B cell (primary cell): Measurements from ENCODE around the gene MED22. TPM values are rescaled to one million over a fixed set of nuclear protein-coding genes. Genes with fewer than 3 reads are reported as not detected.
A peak's percentile ranks its signal among the peaks of the same experiment; 100 is the strongest.

Experiments
- ATAC-seq: fragments of 200-7000 bp; cut with Tn5 transposase; one replicate; pipeline ENCODE4 v1.10.0; 2021; ENCODE audit warnings: low read depth, mild to moderate bottlenecking, moderate number of reproducible peaks, moderate library complexity
- CTCF ChIA-PET: fragments of 350-600 bp; sonication (Branson Sonifier 250); formaldehyde crosslinking; loops from one replicate; lab custom pipeline; 2021; ENCODE audit warnings: antibody characterized with exemption, inconsistent platforms; lab: Charles Lee
- POLR2A ChIA-PET: fragments of 350-600 bp; sonication (Branson Sonifier 250); formaldehyde crosslinking; loops from one replicate; lab custom pipeline; 2021; ENCODE audit warnings: antibody characterized with exemption; lab: Charles Lee
- DNase-seq: peaks from one replicate; pipeline ENCODE4 v3.0.0; 2013
- H2AFZ ChIP-seq: 2 replicates; pipeline ENCODE4 v1.6.1; 2012; ENCODE audit warnings: mild to moderate bottlenecking, low read depth, low read length; ENCODE audit not compliant: insufficient read depth, poor library complexity, severe bottlenecking
- H3K27ac ChIP-seq, 2 donors: 1 replicate in 1 of 2; 2 replicates in 1 of 2; pipeline ENCODE4 v1.5.1; 2012 to 2013; ENCODE audit warnings: low read length in 2 of 2, mild to moderate bottlenecking in 2 of 2, moderate library complexity in 1 of 2
- H3K27me3 ChIP-seq, 4 experiments: fragments of 200-600 bp in 1 of 4; sonication (generic) in 1 of 4; replicated peaks in 1 of 4; 1 replicate in 2 of 4; 2 replicates in 2 of 4; pipeline versions ENCODE4 v1.6.1 to v1.7.0; 2013 to 2016; ENCODE audit warnings: low read length in 3 of 4, mild to moderate bottlenecking in 2 of 4, mixed read lengths in 1 of 4, moderate library complexity in 1 of 4; ENCODE audit not compliant: insufficient read depth in 4 of 4, control insufficient read depth in 3 of 4; ENCODE audit errors: control extremely low read depth in 1 of 4
- H3K36me3 ChIP-seq, 2 experiments: replicated peaks in 1 of 2; 1 replicate in 1 of 2; 2 replicates in 1 of 2; pipeline versions ENCODE4 v1.6.1 to v1.7.1; 2013; ENCODE audit warnings: low read length in 1 of 2; ENCODE audit not compliant: insufficient read depth in 2 of 2, control insufficient read depth in 1 of 2; ENCODE audit errors: control extremely low read depth in 1 of 2, extremely low read depth in 1 of 2
- H3K4me1 ChIP-seq, 2 donors: fragments of 200-600 bp in 1 of 2; sonication (generic) in 1 of 2; 1 replicate in 1 of 2; 2 replicates in 1 of 2; pipeline versions ENCODE4 v1.5.1 to v1.6.1; 2013 to 2017; ENCODE audit warnings: low read length in 2 of 2; ENCODE audit not compliant: control insufficient read depth in 2 of 2, insufficient read depth in 2 of 2
- H3K4me2 ChIP-seq: replicated peaks from 2 replicates; pipeline ENCODE3; 2012; ENCODE audit warnings: mild to moderate bottlenecking, low read depth, low read length; ENCODE audit not compliant: poor library complexity, severe bottlenecking
- H3K4me3 ChIP-seq, 5 experiments: fragments of 200-600 bp in 1 of 5; sonication (generic) in 1 of 5; 1 replicate in 3 of 5; 2 replicates in 2 of 5; pipeline versions ENCODE4 v1.5.1 to v1.7.0; 2011 to 2016; ENCODE audit warnings: low read length in 4 of 5, mild to moderate bottlenecking in 4 of 5, low read depth in 2 of 5, control low read depth in 1 of 5, moderate library complexity in 1 of 5; ENCODE audit not compliant: insufficient read depth in 1 of 5; ENCODE audit errors: control extremely low read depth in 1 of 5, extremely low read depth in 1 of 5
- H3K79me2 ChIP-seq: fragments of 200-600 bp; sonication (generic); one replicate; pipeline ENCODE4 v1.6.0; 2016; ENCODE audit warnings: low read length; ENCODE audit not compliant: control insufficient read depth, insufficient read depth
- H3K9ac ChIP-seq: fragments of 200-600 bp; sonication (generic); 2 replicates; pipeline ENCODE4 v1.6.1; 2017; ENCODE audit warnings: mild to moderate bottlenecking, low read length, moderate library complexity
- H3K9me3 ChIP-seq, 3 donors: one replicate each; pipeline versions ENCODE4 v1.6.1 to v1.7.1; 2013; ENCODE audit warnings: low read length in 2 of 3; ENCODE audit not compliant: control insufficient read depth in 2 of 3, insufficient read depth in 1 of 3; ENCODE audit errors: control extremely low read depth in 1 of 3
- H4K20me1 ChIP-seq: 2 replicates; pipeline ENCODE4 v1.6.0; 2012; ENCODE audit warnings: mild to moderate bottlenecking, low read length; ENCODE audit not compliant: insufficient read depth, control insufficient read depth, poor library complexity, severe bottlenecking
- H3K27ac Mint-ChIP-seq: one replicate; pipeline ENCODE4 v1.8.0; 2021; ENCODE audit warnings: mixed read lengths
- H3K27me3 Mint-ChIP-seq: one replicate; pipeline ENCODE4 v1.8.0; 2021; ENCODE audit warnings: mixed read lengths
- H3K4me1 Mint-ChIP-seq: one replicate; pipeline ENCODE4 v1.8.0; 2021; ENCODE audit warnings: mixed read lengths
- H3K4me3 Mint-ChIP-seq: one replicate; pipeline ENCODE4 v1.8.0; 2021; ENCODE audit warnings: mixed read lengths
- H3K9me3 Mint-ChIP-seq: one replicate; pipeline ENCODE4 v1.8.0; 2022; ENCODE audit warnings: mixed read lengths; ENCODE audit not compliant: insufficient read depth
- EZH2 ChIP-seq: IDR thresholded peaks from 2 replicates; pipeline ENCODE4 v1.6.1; 2012; ENCODE audit warnings: borderline replicate concordance, low read depth, mild to moderate bottlenecking, moderate library complexity, low read length; ENCODE audit not compliant: insufficient read depth, poor library complexity, severe bottlenecking
- WGBS: methylation state at CpG from one replicate; pipeline ENCODE4 v1.1.5; 2013; ENCODE audit warnings: missing lambda C conversion rate; ENCODE audit not compliant: insufficient coverage; 5-methylcytosine and 5-hydroxymethylcytosine counted together
- intact Hi-C: fragments of 100-400 bp; cut with micrococcal nuclease; formaldehyde crosslinking; loops from one replicate; pipeline ENCODE4 v1.10.0; 2022
- polyA plus RNA-seq: library from polyadenylated mRNA; depleted of rRNA; stranded (reverse); fragments of >200 nt; gene quantifications from 2 replicates; pipeline ENCODE4 v1.2.3, GENCODE V29; 2012
- total RNA-seq, 2 donors: library from RNA; stranded (reverse); fragments of 120-200 nt in 1 of 2; gene quantifications; 1 replicate in 1 of 2; 2 replicates in 1 of 2; pipeline versions ENCODE4 v1.2.3 to v1.2.4, GENCODE V29; 2013 to 2022
- TF ChIP-seq, protein P1 (sequence below): fragments of 200-600 bp; IDR thresholded peaks from one replicate; pipeline ENCODE4 v1.8.0; 2022; ENCODE audit warnings: antibody characterized with exemption, mild to moderate bottlenecking

The MED22 gene
- total and polyA plus RNA-seq, 2 donors (not counting 1 experiment from before 2014, with no cell fraction given): 44.9 to 50.4 TPM

DNA sequence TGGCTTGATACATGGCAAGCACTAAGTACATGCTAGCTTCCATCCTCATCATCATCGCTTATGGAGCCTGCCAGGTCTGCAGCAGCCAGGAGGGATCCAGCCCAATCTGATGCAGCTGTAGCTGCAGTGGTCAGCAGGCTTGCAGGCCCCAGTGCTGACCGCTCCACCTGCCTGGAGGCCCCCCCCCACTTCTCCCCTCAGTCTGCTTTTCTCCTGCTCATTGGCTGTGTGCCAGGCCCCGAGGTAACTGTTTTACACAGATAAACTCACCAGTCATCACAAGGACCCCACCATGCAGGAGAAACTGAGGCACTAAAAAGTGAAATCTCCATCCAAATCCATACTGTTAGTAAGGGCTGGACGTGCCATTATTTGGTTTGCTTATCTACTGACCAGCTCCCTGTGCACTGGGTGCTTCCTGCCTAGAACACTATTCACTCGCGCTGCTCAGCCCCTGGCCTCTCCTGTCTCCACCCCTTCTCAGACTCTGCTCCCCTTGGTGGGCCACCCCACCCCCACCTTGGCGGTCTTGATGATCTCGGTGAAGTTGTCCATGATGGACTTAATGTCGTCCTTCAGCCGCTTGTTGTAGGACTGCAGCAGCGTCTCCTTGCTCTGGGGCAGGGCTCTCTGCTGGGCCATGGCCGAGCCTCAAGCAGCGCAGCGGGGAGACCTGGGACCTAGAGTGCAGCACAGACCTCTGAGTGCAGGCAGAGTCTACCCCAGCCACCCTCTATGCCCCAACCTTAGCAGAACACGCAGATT, 1.7 kb downstream of the MED22 start:
- H3K9ac ChIP-seq: peak overlapping the region; percentile 93
- Mint-ChIP-seq H3K4me3 (peak overlapping the region; percentile 97), H3K27me3 (no peaks in the 10 kb centered on the region), H3K9me3 (no peaks in the 10 kb centered on the region), H3K4me1 (peaks cover 46% of the 10 kb centered on the region), H3K27ac (peak overlapping the region; percentile 83)
- WGBS: 87% methylated on average over 15 of the region's 15 CpGs
- DNase-seq: no peak
- POLR2A ChIA-PET: no interaction called here
- peaks cover 27% of the 10 kb centered on the region for H4K20me1 ChIP-seq
- CTCF ChIA-PET: interaction anchor here (0.5 kb wide), 1 partner anchor 9 kb away, joined by 4 read pairs; no protein-coding TSS in a partner anchor
- H3K79me2 ChIP-seq: peaks cover 41% of the 10 kb centered on the region
- H3K36me3 ChIP-seq: peaks cover 0 to 65% of the 10 kb centered on the region in 2 experiments
- H3K27ac ChIP-seq: peak overlapping the region in 1 of 2 donors; percentile 90
- H3K27me3 ChIP-seq: no peaks in the 10 kb centered on the region
- no peak overlapping the region for H2AFZ ChIP-seq
- peaks cover 30 to 43% of the 10 kb centered on the region in 2 donors for H3K4me1 ChIP-seq
- H3K4me3 ChIP-seq: peak overlapping the region in 4 of 5 experiments; percentile 92 to 96 (median 93)
- H3K9me3 ChIP-seq: no peaks in the 10 kb centered on the region
- TF ChIP-seq EZH2: no peak
- TF ChIP-seq, protein P1, sequence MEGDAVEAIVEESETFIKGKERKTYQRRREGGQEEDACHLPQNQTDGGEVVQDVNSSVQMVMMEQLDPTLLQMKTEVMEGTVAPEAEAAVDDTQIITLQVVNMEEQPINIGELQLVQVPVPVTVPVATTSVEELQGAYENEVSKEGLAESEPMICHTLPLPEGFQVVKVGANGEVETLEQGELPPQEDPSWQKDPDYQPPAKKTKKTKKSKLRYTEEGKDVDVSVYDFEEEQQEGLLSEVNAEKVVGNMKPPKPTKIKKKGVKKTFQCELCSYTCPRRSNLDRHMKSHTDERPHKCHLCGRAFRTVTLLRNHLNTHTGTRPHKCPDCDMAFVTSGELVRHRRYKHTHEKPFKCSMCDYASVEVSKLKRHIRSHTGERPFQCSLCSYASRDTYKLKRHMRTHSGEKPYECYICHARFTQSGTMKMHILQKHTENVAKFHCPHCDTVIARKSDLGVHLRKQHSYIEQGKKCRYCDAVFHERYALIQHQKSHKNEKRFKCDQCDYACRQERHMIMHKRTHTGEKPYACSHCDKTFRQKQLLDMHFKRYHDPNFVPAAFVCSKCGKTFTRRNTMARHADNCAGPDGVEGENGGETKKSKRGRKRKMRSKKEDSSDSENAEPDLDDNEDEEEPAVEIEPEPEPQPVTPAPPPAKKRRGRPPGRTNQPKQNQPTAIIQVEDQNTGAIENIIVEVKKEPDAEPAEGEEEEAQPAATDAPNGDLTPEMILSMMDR: no peak
- ATAC-seq: no peak
- peak overlapping the region; percentile 93 for H3K4me2 ChIP-seq
- intact Hi-C loops: loop anchor here (5.0 kb wide), 1 partner anchor 131 kb away; the partner anchor contains the start of gene SLC2A6

DNA sequence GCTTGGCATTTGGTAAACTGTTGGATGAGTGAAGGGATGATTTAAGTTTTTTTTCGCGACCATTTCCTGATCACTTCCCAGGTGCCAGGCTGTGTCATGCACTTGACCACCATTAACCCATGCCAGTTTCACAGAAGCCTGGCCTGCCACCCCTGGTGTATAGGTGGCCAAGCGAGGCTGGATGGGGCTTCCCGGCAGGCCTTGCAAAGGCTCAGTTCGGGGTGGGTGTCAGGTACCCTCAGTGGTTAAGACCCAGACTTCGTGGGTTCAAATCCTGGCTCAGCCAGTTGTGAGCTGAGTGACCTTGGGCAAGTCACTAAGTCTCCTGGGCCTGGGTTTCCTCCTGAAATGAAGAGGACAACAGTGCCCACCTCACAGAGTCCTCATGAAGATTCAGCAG, 2.3 kb downstream of the MED22 start:
- Histone ChIP-seq H3K9me3 (no peaks in the 10 kb centered on the region), H3K27ac (no peak overlapping the region), H3K4me1 (peaks cover 36 to 50% of the 10 kb centered on the region in 2 donors), H3K27me3 (no peaks in the 10 kb centered on the region), H3K79me2 (peaks cover 41% of the 10 kb centered on the region), H3K36me3 (peaks cover 0 to 62% of the 10 kb centered on the region in 2 experiments), H2AFZ (no peak overlapping the region), H3K4me2 (no peak overlapping the region), H3K4me3 (no peak overlapping the region), H4K20me1 (peaks cover 27% of the 10 kb centered on the region), H3K9ac (no peak overlapping the region)
- H3K27ac Mint-ChIP-seq: no peak overlapping the region
- WGBS: 100% methylated on average over 5 of the region's 6 CpGs
- TF ChIP-seq EZH2: no peak
- TF ChIP-seq, protein P1: no peak
- H3K4me1 Mint-ChIP-seq: peaks cover 52% of the 10 kb centered on the region
- intact Hi-C loops: loop anchor here (5.0 kb wide), 1 partner anchor 132 kb away; the partner anchor contains the start of gene SLC2A6
- ChIA-PET CTCF (interaction anchor here (0.5 kb wide), 1 partner anchor 10 kb away, joined by 4 read pairs; no protein-coding TSS in a partner anchor), POLR2A (no interaction called here)
- peak overlapping the region; percentile 34 for H3K4me3 Mint-ChIP-seq
- no peaks in the 10 kb centered on the region for H3K27me3 Mint-ChIP-seq
- ATAC-seq (no peak), DNase-seq (no peak)
- H3K9me3 Mint-ChIP-seq: no peaks in the 10 kb centered on the region
